ENCODE measurements around the gene WDR33. TPM values are rescaled to one million over a fixed set of nuclear protein-coding genes. Genes with fewer than 3 reads are reported as not detected.

The WDR33 gene
- total and polyA plus RNA-seq, 9 of the 15 experiments (the other 6 are each of a cell fraction or from before 2014, with no cell fraction given): 24.2 to 57.4 (median 38.4) TPM

GRCh38 chr2:127768775-127769479, 42.0 kb downstream of the WDR33 start:
- Histone ChIP-seq H3K27ac (ENCODE audit: extremely low read depth, low read depth, low read length) (no peak overlapping the region), H3K9me1 (ENCODE audit: control insufficient read depth, insufficient read depth, low read length) (no peaks in the 10 kb centered on the region), H2AFZ (ENCODE audit: low read depth, low read length) (no peak overlapping the region), H3K9ac (ENCODE audit: insufficient read depth in 1 of 2, low read depth in 2 of 2, low read length in 2 of 2) (no peak overlapping the region), H3K9me3 (replicated peaks; ENCODE audit: control insufficient read depth, insufficient read depth, low read depth, low read length) (no peaks in the 10 kb centered on the region), H3K36me3 (ENCODE audit: control insufficient read depth, insufficient read depth, low read length) (peaks cover 71% of the 10 kb centered on the region; the same call in 2 of the 3 replicates), H3K4me1 (replicated peaks in 1 of 2; ENCODE audit: control insufficient read depth in 2 of 2, insufficient read depth in 2 of 2, low read length in 2 of 2) (no peaks in the 10 kb centered on the region), H3K4me2 (ENCODE audit: insufficient read depth, low read length) (no peak overlapping the region), H3K4me3 (no peak overlapping the region), H3K27me3 (ENCODE audit: control insufficient read depth in 2 of 2, insufficient read depth in 2 of 2, low read length in 2 of 2) (no peaks in the 10 kb centered on the region), H4K20me1 (replicated peaks; ENCODE audit: control insufficient read depth, insufficient read depth, low read length) (0 out of 2 replicates have a peak, but pooled peaks cover 3% of the 10 kb centered on the region), H3K79me2 (ENCODE audit: control insufficient read depth, insufficient read depth, low read length) (peaks cover 41% of the 10 kb centered on the region)
- no peak for DNase-seq (ENCODE audit: extremely low read depth in 1 of 4, low spot score in 3 of 4)
- WGBS (ENCODE audit: insufficient coverage, low coverage, missing lambda C conversion rate): 88% methylated on average over 6 of the region's 6 CpGs
- in situ Hi-C loops (cut with MboI) (no loop called here), intact Hi-C loops (cut with micrococcal nuclease) (no loop called here)
- BruUV-seq (replicated peaks): no TSS peak
- no peak for ATAC-seq
- no peak for FAIRE-seq
- CTCF ChIA-PET (ENCODE audit: low intra/inter-chr PET ratio): no interaction called here
- POLR2A ChIA-PET: interaction anchor here (1.2 to 1.5 kb wide), 2 partner anchors 10 to 11 kb away, joined by 3 read pairs; no protein-coding TSS in a partner anchor
- TF ChIP-seq CTCFL (IDR thresholded peaks at IDR 0.05; ENCODE audit: borderline replicate concordance, insufficient read depth, low read depth, low read length, poor library complexity, severe bottlenecking) (no peak), TFAP4 (CRISPR knock-in tag; IDR thresholded peaks at IDR 0.05; ENCODE audit: borderline replicate concordance) (no peak), ZNF583 (CRISPR knock-in tag; IDR thresholded peaks at IDR 0.05) (no peak), THRAP3 (IDR thresholded peaks at IDR 0.05; ENCODE audit: borderline replicate concordance) (no peak), HOMEZ (CRISPR knock-in tag; IDR thresholded peaks at IDR 0.05) (no peak), BRD4 (IDR thresholded peaks at IDR 0.05) (no peak), EGR1 (conservative IDR thresholded peaks at IDR 0.05) (no peak), PATZ1 (CRISPR knock-in tag; IDR thresholded peaks at IDR 0.05; ENCODE audit: borderline replicate concordance) (no peak), NFIX (CRISPR knock-in tag; IDR thresholded peaks at IDR 0.05; ENCODE audit: low read depth) (no peak), PCBP2 (IDR thresholded peaks at IDR 0.05; ENCODE audit: low read depth, low read length, poor library complexity, severe bottlenecking) (no peak), TCF7L2 (IDR thresholded peaks at IDR 0.05; ENCODE audit: low read depth, low read length) (no peak), MLLT1 (IDR thresholded peaks at IDR 0.05) (no peak), TBP (optimal IDR thresholded peaks at IDR 0.05; ENCODE audit: low read depth, low read length) (no peak)
